Measurements from ENCODE around the gene KSR2.

DNA sequence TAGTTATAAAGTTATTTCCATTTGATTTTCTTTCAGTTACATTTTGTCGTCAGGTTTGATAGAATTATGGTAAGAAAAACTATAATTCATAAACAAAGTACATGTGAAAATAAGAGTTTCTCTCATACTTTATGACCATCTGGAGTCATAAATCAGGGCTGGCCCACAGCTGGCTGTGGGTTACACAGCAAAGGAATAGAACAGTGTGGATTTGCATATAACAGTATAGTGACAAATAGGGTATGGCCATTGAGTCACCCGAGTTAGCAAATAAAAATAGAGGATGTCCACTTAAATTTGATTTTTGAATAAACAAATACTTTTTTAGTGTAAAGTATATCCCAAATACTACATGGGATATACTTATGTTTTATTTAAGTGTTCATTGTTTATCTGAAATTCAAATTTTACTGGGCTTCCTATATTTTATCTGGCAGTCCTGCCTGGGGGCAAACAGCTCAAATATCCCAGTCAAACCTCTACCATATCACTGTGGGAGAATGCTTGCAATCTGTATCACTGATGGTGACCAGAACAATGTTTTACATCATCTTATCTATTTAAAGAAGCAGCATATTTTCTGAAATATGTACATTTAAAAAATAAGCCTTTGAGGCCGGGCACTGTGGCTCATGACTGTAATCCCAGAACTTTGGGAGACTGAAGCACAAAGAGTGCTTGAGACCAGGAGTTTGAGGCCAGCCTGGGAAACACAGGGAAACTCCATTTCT is 65.5 kb downstream of the KSR2 start:
- TF ChIP-seq, protein P1, sequence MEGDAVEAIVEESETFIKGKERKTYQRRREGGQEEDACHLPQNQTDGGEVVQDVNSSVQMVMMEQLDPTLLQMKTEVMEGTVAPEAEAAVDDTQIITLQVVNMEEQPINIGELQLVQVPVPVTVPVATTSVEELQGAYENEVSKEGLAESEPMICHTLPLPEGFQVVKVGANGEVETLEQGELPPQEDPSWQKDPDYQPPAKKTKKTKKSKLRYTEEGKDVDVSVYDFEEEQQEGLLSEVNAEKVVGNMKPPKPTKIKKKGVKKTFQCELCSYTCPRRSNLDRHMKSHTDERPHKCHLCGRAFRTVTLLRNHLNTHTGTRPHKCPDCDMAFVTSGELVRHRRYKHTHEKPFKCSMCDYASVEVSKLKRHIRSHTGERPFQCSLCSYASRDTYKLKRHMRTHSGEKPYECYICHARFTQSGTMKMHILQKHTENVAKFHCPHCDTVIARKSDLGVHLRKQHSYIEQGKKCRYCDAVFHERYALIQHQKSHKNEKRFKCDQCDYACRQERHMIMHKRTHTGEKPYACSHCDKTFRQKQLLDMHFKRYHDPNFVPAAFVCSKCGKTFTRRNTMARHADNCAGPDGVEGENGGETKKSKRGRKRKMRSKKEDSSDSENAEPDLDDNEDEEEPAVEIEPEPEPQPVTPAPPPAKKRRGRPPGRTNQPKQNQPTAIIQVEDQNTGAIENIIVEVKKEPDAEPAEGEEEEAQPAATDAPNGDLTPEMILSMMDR (IDR thresholded peaks at IDR 0.05), result no peak
- TF ChIP-seq EZH2phosphoT487 (IDR thresholded peaks at IDR 0.05) (no peak), EZH2 (IDR thresholded peaks at IDR 0.05) (no peak)
